Measurements from ENCODE around the gene STAB1.

STAB1 gene

GRCh38 chr3:52557011-52557960 is 62.1 kb downstream of the STAB1 start:
- in situ Hi-C loops (cut with MboI; ENCODE audit: low sequenced_read_pairs) = no loop called here

DNA sequence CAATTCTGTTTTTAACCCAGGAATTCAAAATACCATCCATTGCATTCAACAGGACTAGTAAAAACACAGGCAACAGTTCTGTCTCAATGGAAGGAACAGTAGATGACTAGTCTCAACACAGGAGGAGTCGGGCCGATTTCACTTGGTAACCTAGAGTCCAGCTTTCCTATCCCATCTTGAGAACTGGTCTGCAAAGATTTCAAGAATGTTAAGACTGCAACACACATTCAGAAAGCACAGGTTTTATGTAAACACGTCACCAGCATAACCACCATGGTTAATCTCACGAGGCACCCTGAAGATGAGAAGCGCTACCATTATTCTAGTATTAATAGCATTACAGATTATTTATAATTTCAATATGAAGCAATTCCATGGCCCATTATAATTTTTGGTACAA is 63.3 kb downstream of the STAB1 start:
- in situ Hi-C loops (cut with MboI; ENCODE audit: low sequenced_read_pairs) = no loop called here

DNA sequence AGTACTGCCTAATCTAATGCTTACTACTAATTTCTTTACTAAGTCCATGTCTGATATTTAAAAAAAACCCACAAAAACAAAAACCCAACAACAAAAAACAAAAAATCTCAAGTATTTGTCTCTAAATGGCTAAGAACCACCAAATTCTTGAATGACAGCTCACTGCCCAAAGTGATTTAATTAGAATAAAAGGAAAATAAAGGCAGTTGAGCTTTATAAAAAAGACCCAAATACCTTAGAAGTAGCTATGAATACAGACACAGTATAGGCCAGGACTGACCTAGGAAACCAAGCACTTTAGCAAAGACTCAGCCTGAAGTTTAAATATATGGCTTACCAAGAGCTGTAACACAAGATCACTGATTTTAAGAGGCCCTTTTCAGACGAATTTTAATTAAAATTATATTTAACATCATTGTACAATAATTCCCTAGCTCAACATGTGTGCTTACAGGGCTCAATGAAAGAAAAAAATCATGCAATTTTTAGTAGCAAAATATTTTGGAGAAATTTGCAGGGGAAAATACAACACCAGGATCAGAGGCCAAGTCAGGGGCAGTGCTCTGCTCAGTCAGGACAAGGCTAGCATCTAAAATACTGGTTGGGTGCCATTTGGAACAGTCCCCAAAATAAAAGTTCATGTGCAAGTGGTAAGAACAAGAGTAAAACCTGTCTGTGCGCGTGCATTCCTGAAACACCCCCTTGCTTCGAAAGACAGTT is 66.0 kb downstream of the STAB1 start:
- in situ Hi-C loops (cut with MboI; ENCODE audit: low sequenced_read_pairs) = no loop called here

DNA sequence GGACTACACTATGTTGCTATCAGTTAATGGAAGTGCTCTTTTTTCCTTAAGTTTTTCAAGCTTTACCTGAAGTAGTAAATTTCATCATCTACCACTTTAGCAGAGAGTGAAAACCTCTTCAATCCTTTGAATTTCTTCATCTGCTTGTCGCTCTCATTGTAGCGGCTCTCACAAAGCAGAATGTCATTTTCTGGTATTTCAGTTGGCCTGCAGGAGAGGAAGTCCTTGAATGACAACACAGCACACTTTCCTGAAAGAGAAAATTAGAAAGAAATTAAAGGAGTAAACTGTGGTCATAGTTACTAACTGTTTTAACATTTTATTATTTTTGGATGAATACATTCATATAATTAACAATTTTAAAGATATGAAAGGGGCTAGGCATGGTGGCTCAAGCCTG is 68.8 kb downstream of the STAB1 start:
- in situ Hi-C loops (cut with MboI; ENCODE audit: low sequenced_read_pairs) = no loop called here

- in situ Hi-C loops (cut with MboI; ENCODE audit: low sequenced_read_pairs) = no loop called here
Measured at GRCh38 chr3:52568069-52568468, 72.9 kb downstream of the STAB1 start.

DNA sequence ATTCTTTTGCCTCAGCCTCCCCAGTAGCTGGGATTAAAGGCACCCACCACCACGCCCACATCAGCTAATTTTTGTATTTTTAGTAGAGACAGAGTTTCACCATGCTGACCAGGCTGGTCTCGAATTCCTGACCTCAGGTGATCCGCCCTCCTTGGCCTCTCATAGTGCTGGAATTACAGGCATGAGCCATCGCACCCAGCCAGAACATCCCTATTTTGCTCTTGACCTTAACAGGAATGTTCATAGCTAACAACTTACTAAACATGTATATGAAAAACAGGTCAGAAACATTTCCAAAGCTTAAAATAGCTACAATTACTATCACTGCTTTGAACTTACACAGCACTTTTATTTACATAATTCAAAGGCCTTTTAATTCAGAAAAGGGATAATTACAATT is 74.9 kb downstream of the STAB1 start:
- in situ Hi-C loops (cut with MboI; ENCODE audit: low sequenced_read_pairs) = no loop called here

DNA sequence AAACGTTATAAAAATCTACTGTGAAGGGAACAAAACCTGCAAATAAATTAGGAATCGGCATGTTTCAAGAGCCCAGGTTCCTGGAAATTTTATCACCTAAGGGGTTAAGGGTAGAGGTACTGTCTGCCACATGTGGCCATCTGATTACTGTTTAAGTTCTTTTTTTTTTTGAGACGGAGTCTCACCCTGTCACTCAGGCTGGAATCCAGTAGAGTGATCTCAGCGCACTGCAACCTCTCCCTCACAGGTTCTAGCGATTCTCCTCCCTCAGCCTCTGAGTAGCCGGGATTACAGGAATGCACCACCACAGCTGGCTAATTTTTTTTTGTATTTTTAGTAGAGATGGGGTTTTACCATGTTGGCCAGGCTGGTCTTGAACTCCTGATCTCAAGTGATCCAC is 77.1 kb downstream of the STAB1 start:
- in situ Hi-C loops (cut with MboI; ENCODE audit: low sequenced_read_pairs) = no loop called here
